Endodermal cell (in vitro differentiated cells): ENCODE results near the gene ZNF592. TPM values are rescaled to one million over a fixed set of nuclear protein-coding genes. Genes with fewer than 3 reads are reported as not detected.

ENCODE experiments used
- DNase-seq: peaks from one replicate; pipeline ENCODE4 v3.0.0-alpha.2; 2017
- H3K27ac ChIP-seq: 2 replicates; pipeline ENCODE4 v1.5.1; 2013; ENCODE audit warnings: mild to moderate bottlenecking, low read depth, low read length, moderate library complexity
- H3K27me3 ChIP-seq: 2 replicates; pipeline ENCODE4 v1.6.1; 2013; ENCODE audit warnings: mild to moderate bottlenecking, low read length, moderate library complexity; ENCODE audit not compliant: insufficient read depth, control insufficient read depth, poor library complexity, severe bottlenecking
- H3K36me3 ChIP-seq: 2 replicates; pipeline ENCODE4 v1.7.0; 2013; ENCODE audit warnings: mild to moderate bottlenecking, low read length, moderate library complexity; ENCODE audit not compliant: control insufficient read depth, insufficient read depth
- H3K4me1 ChIP-seq: one replicate; pipeline ENCODE4 v1.7.0; 2013; ENCODE audit warnings: low read length; ENCODE audit not compliant: control insufficient read depth, insufficient read depth
- H3K4me3 ChIP-seq: 2 replicates; pipeline ENCODE4 v1.5.1; 2013; ENCODE audit warnings: mild to moderate bottlenecking, low read length, moderate library complexity
- H3K9ac ChIP-seq: 2 replicates; pipeline ENCODE4 v1.6.1; 2013; ENCODE audit warnings: mild to moderate bottlenecking, low read length, moderate library complexity; ENCODE audit not compliant: poor library complexity, severe bottlenecking; ENCODE audit errors: extremely low read depth
- H3K9me3 ChIP-seq: 2 replicates; pipeline ENCODE4 v1.6.1; 2013; ENCODE audit warnings: mild to moderate bottlenecking, low read length, moderate library complexity; ENCODE audit not compliant: control insufficient read depth
- H3K27ac Mint-ChIP-seq: 2 replicates; pipeline ENCODE4 v1.8.0; 2020; ENCODE audit warnings: mixed read lengths
- H3K27me3 Mint-ChIP-seq: 2 replicates; pipeline ENCODE4 v1.8.0; 2021; ENCODE audit warnings: mild to moderate bottlenecking, mixed read lengths; ENCODE audit not compliant: insufficient read depth
- H3K36me3 Mint-ChIP-seq: 2 replicates; pipeline ENCODE4 v1.8.0; 2020; ENCODE audit warnings: low read depth, mixed read lengths
- H3K4me1 Mint-ChIP-seq: 2 replicates; pipeline ENCODE4 v1.8.0; 2020; ENCODE audit warnings: mixed read lengths
- H3K4me3 Mint-ChIP-seq: 2 replicates; pipeline ENCODE4 v1.8.0; 2020; ENCODE audit warnings: mild to moderate bottlenecking, moderate library complexity, mixed read lengths
- H3K9me3 Mint-ChIP-seq: 2 replicates; pipeline ENCODE4 v1.8.0; 2020; ENCODE audit warnings: mild to moderate bottlenecking, mixed read lengths
- WGBS, 2 experiments: methylation state at CpG; one replicate each; pipeline versions ENCODE4 v1.1.5 to v1.1.7; 2013; ENCODE audit warnings: missing lambda C conversion rate in 2 of 2, mixed read lengths in 1 of 2; ENCODE audit not compliant: insufficient coverage in 1 of 2, insufficient read length in 1 of 2; 5-methylcytosine and 5-hydroxymethylcytosine counted together
- long read RNA-seq, 4 experiments: library from polyadenylated mRNA in 2 of 4; library from RNA in 1 of 4; library from capped mRNA in 1 of 4; stranded (forward) in 3 of 4; unstranded in 1 of 4; transcript quantifications; one replicate each; pipeline ENCODE4 v2.0.0, GENCODE V29; 2020 to 2021; ENCODE audit warnings: inconsistent platforms in 1 of 4
- polyA plus RNA-seq, 2 experiments: library from polyadenylated mRNA; stranded (reverse); fragments of 50-300 nt; gene quantifications; one replicate each; pipeline ENCODE4 v1.2.3, GENCODE V29; 2013
- total RNA-seq, 2 donors: library from RNA; stranded (reverse); fragmentation: NEBNext Ultra II Directional in 1 of 2; extraction: Animal tissue kit (Norgen Biotek cat#: 25700) in 1 of 2; gene quantifications; 2 replicates in 1 of 2; 3 replicates in 1 of 2; pipeline ENCODE4 v1.2.1, GENCODE V29; 2021
- TF ChIP-seq, protein P1 (sequence below): fragments of 200-600 bp; sonication (generic); conservative IDR thresholded peaks from 2 replicates; pipeline ENCODE4 v1.5.0; 2021; ENCODE audit warnings: antibody characterized with exemption, mild to moderate bottlenecking

Gene ZNF592, protein sequence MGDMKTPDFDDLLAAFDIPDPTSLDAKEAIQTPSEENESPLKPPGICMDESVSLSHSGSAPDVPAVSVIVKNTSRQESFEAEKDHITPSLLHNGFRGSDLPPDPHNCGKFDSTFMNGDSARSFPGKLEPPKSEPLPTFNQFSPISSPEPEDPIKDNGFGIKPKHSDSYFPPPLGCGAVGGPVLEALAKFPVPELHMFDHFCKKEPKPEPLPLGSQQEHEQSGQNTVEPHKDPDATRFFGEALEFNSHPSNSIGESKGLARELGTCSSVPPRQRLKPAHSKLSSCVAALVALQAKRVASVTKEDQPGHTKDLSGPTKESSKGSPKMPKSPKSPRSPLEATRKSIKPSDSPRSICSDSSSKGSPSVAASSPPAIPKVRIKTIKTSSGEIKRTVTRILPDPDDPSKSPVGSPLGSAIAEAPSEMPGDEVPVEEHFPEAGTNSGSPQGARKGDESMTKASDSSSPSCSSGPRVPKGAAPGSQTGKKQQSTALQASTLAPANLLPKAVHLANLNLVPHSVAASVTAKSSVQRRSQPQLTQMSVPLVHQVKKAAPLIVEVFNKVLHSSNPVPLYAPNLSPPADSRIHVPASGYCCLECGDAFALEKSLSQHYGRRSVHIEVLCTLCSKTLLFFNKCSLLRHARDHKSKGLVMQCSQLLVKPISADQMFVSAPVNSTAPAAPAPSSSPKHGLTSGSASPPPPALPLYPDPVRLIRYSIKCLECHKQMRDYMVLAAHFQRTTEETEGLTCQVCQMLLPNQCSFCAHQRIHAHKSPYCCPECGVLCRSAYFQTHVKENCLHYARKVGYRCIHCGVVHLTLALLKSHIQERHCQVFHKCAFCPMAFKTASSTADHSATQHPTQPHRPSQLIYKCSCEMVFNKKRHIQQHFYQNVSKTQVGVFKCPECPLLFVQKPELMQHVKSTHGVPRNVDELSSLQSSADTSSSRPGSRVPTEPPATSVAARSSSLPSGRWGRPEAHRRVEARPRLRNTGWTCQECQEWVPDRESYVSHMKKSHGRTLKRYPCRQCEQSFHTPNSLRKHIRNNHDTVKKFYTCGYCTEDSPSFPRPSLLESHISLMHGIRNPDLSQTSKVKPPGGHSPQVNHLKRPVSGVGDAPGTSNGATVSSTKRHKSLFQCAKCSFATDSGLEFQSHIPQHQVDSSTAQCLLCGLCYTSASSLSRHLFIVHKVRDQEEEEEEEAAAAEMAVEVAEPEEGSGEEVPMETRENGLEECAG (N-terminal part only)
- 10 to 100 TPM; 33.3 to 35.2 TPM for total RNA-seq
- polyA plus RNA-seq (2013, experiment 1 of 2), result 25.4 TPM
- 23.1 TPM for polyA plus RNA-seq (2013, experiment 2 of 2)
- long read RNA-seq, experiment 1, full-length matches to known transcripts, result 1 of 16 reads
- long read RNA-seq, experiment 1, partial matches to known transcripts, result 7 of 16 reads
- long read RNA-seq, experiment 1, other reads (novel, unspliced or antisense), result 8 of 16 reads
- long read RNA-seq, experiment 2, full-length matches to known transcripts, result 23 of 50 reads
- long read RNA-seq, experiment 2, partial matches to known transcripts, result 9 of 50 reads
- long read RNA-seq, experiment 2, other reads (novel, unspliced or antisense), result 18 of 50 reads
- long read RNA-seq, experiment 3, full-length matches to known transcripts, result 14 of 46 reads
- long read RNA-seq, experiment 3, partial matches to known transcripts, result 20 of 46 reads
- long read RNA-seq, experiment 3, other reads (novel, unspliced or antisense), result 12 of 46 reads
- long read RNA-seq, experiment 4, partial matches to known transcripts, result 0 of 1 reads
- long read RNA-seq, experiment 4, other reads (novel, unspliced or antisense), result 1 of 1 reads

DNA sequence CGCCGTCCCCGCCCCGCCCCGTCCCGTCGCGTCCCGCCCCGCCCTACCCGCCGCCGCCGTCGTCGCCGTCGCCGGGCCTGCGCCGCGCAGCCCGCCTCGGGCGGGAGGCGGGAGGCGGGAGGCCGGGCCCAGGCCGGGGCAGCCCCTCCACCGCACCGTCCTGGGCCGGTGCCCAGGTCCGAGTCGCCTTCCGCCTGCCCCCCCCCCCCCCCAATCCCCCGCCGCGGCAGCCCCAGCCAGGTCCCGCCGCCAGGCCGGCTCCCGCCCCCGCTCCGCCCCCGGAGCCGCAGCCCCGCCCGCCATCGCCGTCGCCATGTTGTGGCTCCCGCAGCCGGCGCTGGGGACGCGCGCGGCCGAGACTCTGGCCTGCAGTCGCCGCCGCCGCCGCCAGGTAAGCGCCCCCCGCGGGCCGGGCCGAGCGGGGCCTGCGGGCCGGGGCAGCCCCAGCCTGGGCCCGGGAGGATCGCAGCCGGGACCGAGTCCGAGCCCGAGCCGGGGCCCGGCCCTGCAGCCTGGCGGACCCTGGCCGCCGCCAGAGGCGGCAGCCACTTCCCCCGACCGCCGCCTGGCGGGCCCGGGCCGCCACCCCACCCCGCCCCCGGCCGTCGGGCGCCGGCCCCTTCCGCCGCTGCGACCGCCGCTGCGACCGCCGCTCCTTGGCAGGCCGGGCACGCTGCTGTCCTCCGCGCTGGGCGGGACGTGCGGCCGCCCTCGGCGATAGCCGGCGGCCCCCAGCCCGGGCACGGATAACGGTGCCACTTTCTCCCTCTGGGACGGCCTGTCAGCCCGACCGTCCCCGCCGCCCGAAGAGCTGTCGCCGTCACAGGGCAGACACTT is at the start of gene ZNF592:
Gene ZNF592, plus strand, starts transcription at position 319 of the 837 bp plus-strand sequence. CDS start 34,084 bp downstream, outside the sequence.
- Histone ChIP-seq H3K27ac (peak within 1 kb of the TSS; percentile 73), H3K9me3 (no peaks in the 10 kb centered on the region), H3K27me3 (no peaks in the 10 kb centered on the region), H3K4me3 (peak within 1 kb of the TSS; percentile 96), H3K9ac (peak within 1 kb of the TSS; percentile 82), H3K36me3 (peaks cover 11% of the 10 kb centered on the region), H3K4me1 (peaks cover 6% of the 10 kb centered on the region)
- Mint-ChIP-seq H3K4me1 (peaks cover 41% of the 10 kb centered on the region), H3K36me3 (peaks cover 3% of the 10 kb centered on the region), H3K27ac (peak within 1 kb of the TSS; percentile 99), H3K9me3 (no peaks in the 10 kb centered on the region), H3K27me3 (no peaks in the 10 kb centered on the region), H3K4me3 (peak within 1 kb of the TSS; percentile 91)
- peak; percentile 91 for DNase-seq
- TF ChIP-seq, protein P1, sequence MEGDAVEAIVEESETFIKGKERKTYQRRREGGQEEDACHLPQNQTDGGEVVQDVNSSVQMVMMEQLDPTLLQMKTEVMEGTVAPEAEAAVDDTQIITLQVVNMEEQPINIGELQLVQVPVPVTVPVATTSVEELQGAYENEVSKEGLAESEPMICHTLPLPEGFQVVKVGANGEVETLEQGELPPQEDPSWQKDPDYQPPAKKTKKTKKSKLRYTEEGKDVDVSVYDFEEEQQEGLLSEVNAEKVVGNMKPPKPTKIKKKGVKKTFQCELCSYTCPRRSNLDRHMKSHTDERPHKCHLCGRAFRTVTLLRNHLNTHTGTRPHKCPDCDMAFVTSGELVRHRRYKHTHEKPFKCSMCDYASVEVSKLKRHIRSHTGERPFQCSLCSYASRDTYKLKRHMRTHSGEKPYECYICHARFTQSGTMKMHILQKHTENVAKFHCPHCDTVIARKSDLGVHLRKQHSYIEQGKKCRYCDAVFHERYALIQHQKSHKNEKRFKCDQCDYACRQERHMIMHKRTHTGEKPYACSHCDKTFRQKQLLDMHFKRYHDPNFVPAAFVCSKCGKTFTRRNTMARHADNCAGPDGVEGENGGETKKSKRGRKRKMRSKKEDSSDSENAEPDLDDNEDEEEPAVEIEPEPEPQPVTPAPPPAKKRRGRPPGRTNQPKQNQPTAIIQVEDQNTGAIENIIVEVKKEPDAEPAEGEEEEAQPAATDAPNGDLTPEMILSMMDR, result peak; percentile 21
- WGBS, 2 experiments, result 0% methylated on average over 20 to 127 of the region's 127 CpGs

DNA sequence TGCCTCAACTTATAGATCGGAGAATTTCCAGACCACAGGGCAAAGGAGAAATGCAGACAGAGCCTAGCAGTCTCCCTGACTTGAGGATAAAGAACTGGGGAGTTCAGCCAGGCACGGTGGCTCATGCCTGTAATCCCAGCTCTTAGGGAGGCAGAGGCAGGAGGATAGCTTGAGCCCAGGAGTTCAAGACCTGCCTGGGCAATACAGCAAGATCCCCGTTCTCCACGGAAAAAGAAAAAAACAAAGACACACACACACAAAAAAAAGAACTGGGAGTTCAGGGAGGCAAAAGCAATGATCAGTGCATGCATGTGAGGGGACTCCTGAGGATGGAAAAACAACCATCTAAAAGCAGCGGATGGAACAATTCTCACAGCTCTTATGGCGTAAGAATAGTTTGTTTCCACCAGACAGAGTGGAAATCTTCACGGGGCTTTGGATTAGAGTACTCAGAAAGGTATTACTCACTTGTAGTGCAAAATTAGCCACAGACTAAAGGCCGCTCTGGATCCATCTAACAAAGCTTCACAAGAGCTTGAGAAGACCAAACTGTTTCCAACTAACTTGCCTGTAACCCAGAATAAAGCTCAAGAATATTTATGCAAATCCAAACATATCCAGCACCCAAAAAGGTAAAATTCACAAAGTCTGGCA is 48.7 kb upstream of the ZNF592 start:
- H3K9ac ChIP-seq, result no peak overlapping the region
- no peaks in the 10 kb centered on the region for H3K4me1 Mint-ChIP-seq
- peaks cover 2% of the 10 kb centered on the region for H3K4me1 ChIP-seq
- no peaks in the 10 kb centered on the region for H3K27me3 Mint-ChIP-seq
- no peak overlapping the region for H3K4me3 Mint-ChIP-seq
- peaks cover 20% of the 10 kb centered on the region for H3K36me3 ChIP-seq
- no peak for DNase-seq
- H3K36me3 Mint-ChIP-seq, result peaks cover 6% of the 10 kb centered on the region
- no peaks in the 10 kb centered on the region for H3K9me3 Mint-ChIP-seq
- WGBS, 2 experiments, result 95 to 96% methylated on average over 6 to 7 of the region's 8 CpGs
- no peak overlapping the region for H3K4me3 ChIP-seq
- TF ChIP-seq, protein P1, result no peak
- H3K27ac Mint-ChIP-seq, result peak overlapping the region; percentile 53
- H3K27me3 ChIP-seq, result no peaks in the 10 kb centered on the region
- H3K9me3 ChIP-seq, result no peaks in the 10 kb centered on the region
- H3K27ac ChIP-seq, result no peak overlapping the region
